Neutrophil (primary cell): ENCODE measurements around the gene HAL.

Source experiments
- H3K27ac ChIP-seq: fragments of 200-600 bp; sonication (generic); 2 replicates; pipeline ENCODE4 v1.5.1; 2016; ENCODE audit warnings: mild to moderate bottlenecking, moderate library complexity
- H3K27me3 ChIP-seq: fragments of 200-600 bp; sonication (generic); 2 replicates; pipeline ENCODE4 v1.6.0; 2016; ENCODE audit warnings: mild to moderate bottlenecking
- H3K36me3 ChIP-seq: fragments of 200-600 bp; sonication (generic); 2 replicates; pipeline ENCODE4 v1.5.1; 2017
- H3K4me1 ChIP-seq, 2 experiments: fragments of 200-600 bp in 1 of 2; sonication (generic) in 1 of 2; 1 replicate in 1 of 2; 2 replicates in 1 of 2; pipeline versions ENCODE4 v1.5.1 to v1.6.1; 2013 to 2016; ENCODE audit warnings: low read depth in 1 of 2, low read length in 1 of 2, mild to moderate bottlenecking in 1 of 2, moderate library complexity in 1 of 2; ENCODE audit not compliant: control insufficient read depth in 1 of 2, insufficient read depth in 1 of 2
- H3K4me3 ChIP-seq, 2 experiments: fragments of 200-600 bp in 1 of 2; sonication (generic) in 1 of 2; 1 replicate in 1 of 2; 2 replicates in 1 of 2; pipeline ENCODE4 v1.5.1; 2013 to 2016; ENCODE audit warnings: low read depth in 1 of 2, low read length in 1 of 2, mild to moderate bottlenecking in 1 of 2, moderate library complexity in 1 of 2
- H3K9me3 ChIP-seq: fragments of 200-600 bp; sonication (generic); 2 replicates; pipeline ENCODE4 v1.5.1; 2016
- TF ChIP-seq, protein P1 (sequence below): fragments of 200-600 bp; sonication (generic); IDR thresholded peaks from 2 replicates; pipeline ENCODE4 v1.5.1; 2016; ENCODE audit warnings: antibody characterized with exemption

Gene HAL

GRCh38 chr12:95963096-95963495 lies 33.0 kb downstream of the HAL start:
- no peaks in the 10 kb centered on the region for H3K36me3 ChIP-seq
- TF ChIP-seq, protein P1, sequence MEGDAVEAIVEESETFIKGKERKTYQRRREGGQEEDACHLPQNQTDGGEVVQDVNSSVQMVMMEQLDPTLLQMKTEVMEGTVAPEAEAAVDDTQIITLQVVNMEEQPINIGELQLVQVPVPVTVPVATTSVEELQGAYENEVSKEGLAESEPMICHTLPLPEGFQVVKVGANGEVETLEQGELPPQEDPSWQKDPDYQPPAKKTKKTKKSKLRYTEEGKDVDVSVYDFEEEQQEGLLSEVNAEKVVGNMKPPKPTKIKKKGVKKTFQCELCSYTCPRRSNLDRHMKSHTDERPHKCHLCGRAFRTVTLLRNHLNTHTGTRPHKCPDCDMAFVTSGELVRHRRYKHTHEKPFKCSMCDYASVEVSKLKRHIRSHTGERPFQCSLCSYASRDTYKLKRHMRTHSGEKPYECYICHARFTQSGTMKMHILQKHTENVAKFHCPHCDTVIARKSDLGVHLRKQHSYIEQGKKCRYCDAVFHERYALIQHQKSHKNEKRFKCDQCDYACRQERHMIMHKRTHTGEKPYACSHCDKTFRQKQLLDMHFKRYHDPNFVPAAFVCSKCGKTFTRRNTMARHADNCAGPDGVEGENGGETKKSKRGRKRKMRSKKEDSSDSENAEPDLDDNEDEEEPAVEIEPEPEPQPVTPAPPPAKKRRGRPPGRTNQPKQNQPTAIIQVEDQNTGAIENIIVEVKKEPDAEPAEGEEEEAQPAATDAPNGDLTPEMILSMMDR: no peak
- H3K4me3 ChIP-seq: no peak overlapping the region
- H3K27me3 ChIP-seq: no peaks in the 10 kb centered on the region
- H3K9me3 ChIP-seq: no peaks in the 10 kb centered on the region
- no peak overlapping the region for H3K27ac ChIP-seq
- no peaks in the 10 kb centered on the region for H3K4me1 ChIP-seq

DNA sequence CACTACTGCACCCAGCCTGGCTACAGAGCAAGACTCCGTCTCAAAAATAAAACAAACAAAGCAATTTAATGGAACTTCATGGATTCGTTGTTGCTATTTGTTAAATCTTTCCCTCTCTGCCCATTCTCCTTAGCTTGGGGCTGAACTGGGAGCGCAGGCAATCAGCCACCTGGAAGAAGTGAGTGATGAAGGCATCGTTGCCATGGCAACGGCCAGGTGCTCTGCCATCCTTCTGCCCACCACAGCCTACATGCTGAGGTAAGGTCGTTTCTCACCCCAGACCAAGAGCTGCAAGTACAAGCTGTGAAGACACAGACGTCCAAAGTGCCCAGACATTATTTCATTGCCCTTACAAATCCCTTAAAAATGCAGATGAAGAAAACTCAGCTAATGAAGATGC lies 33.9 kb downstream of the HAL start:
- Histone ChIP-seq H3K36me3 (no peaks in the 10 kb centered on the region), H3K9me3 (no peaks in the 10 kb centered on the region), H3K4me1 (no peaks in the 10 kb centered on the region), H3K27me3 (no peaks in the 10 kb centered on the region), H3K4me3 (no peak overlapping the region), H3K27ac (no peak overlapping the region)
- TF ChIP-seq, protein P1: no peak

- TF ChIP-seq, protein P1: no peak
- Histone ChIP-seq H3K9me3 (no peaks in the 10 kb centered on the region), H3K27ac (no peak overlapping the region), H3K4me3 (no peak overlapping the region), H3K4me1 (no peaks in the 10 kb centered on the region), H3K27me3 (no peaks in the 10 kb centered on the region), H3K36me3 (no peaks in the 10 kb centered on the region)
Observed at GRCh38 chr12:95960241-95960640, 35.9 kb downstream of the HAL start.

DNA sequence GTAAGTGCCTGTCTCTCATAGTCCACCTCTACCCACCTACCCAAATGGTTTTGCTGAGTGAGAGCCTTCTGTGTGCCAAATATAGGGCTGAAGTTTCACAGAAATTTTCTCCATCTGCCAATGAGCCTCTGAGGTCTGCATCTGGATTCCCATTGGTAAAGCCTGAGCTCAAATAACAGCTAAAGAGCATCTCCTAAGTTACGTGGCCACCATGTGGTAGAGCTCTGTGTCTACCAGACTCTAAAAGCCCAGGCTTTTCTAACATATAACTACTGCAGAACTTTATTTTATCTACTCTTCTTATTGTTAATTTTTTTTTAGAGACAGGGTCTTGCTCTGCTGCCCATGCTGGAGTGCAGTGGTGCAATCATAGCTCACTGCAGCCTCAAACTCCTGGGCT lies 37.0 kb downstream of the HAL start:
- Histone ChIP-seq H3K4me3 (no peak overlapping the region), H3K9me3 (no peaks in the 10 kb centered on the region), H3K27ac (no peak overlapping the region), H3K27me3 (no peaks in the 10 kb centered on the region), H3K36me3 (no peaks in the 10 kb centered on the region), H3K4me1 (no peaks in the 10 kb centered on the region)
- TF ChIP-seq, protein P1: no peak

- H3K27me3 ChIP-seq: no peaks in the 10 kb centered on the region
- no peaks in the 10 kb centered on the region for H3K9me3 ChIP-seq
- no peaks in the 10 kb centered on the region for H3K36me3 ChIP-seq
- TF ChIP-seq, protein P1: no peak
- no peaks in the 10 kb centered on the region for H3K4me1 ChIP-seq
- H3K4me3 ChIP-seq: no peak overlapping the region
- no peak overlapping the region for H3K27ac ChIP-seq
Observed at GRCh38 chr12:95956557-95957145, 39.5 kb downstream of the HAL start.
